Hepatocyte (in vitro differentiated cells): ENCODE results near the gene KMT2B. TPM values are rescaled to one million over a fixed set of nuclear protein-coding genes. Genes with fewer than 3 reads are reported as not detected.

Source experiments
- DNase-seq: peaks from one replicate; pipeline ENCODE4 v3.0.0-alpha.2; 2016; ENCODE audit warnings: low spot score
- H2AFZ ChIP-seq: fragments of 200-600 bp; sonication (generic); 2 replicates; pipeline ENCODE4 v1.6.0; 2016; ENCODE audit warnings: antibody characterized with exemption, mild to moderate bottlenecking
- H3K27ac ChIP-seq: fragments of 200-600 bp; sonication (generic); 2 replicates; pipeline ENCODE4 v1.5.1; 2016; ENCODE audit warnings: mild to moderate bottlenecking
- H3K27me3 ChIP-seq: fragments of 200-600 bp; sonication (generic); 2 replicates; pipeline ENCODE4 v1.6.1; 2016
- H3K36me3 ChIP-seq: fragments of 200-600 bp; sonication (generic); replicated peaks from 2 replicates; pipeline ENCODE4 v1.5.1; 2016; ENCODE audit warnings: low read depth; ENCODE audit not compliant: insufficient read depth
- H3K4me1 ChIP-seq: fragments of 200-600 bp; sonication (generic); 2 replicates; pipeline ENCODE4 v1.5.1; 2016; ENCODE audit warnings: mild to moderate bottlenecking, moderate library complexity; ENCODE audit not compliant: insufficient read depth
- H3K4me2 ChIP-seq: fragments of 200-600 bp; sonication (generic); 2 replicates; pipeline ENCODE4 v1.6.0; 2016
- H3K4me3 ChIP-seq: fragments of 200-600 bp; sonication (generic); 2 replicates; pipeline ENCODE4 v1.5.1; 2016; ENCODE audit warnings: mild to moderate bottlenecking
- H3K79me2 ChIP-seq: fragments of 200-600 bp; sonication (generic); 2 replicates; pipeline ENCODE4 v1.6.0; 2017; ENCODE audit warnings: mild to moderate bottlenecking
- H3K9me2 ChIP-seq: fragments of 200-600 bp; sonication (generic); replicated peaks from 2 replicates; pipeline ENCODE4 v1.6.0; 2017; ENCODE audit warnings: mild to moderate bottlenecking; ENCODE audit not compliant: insufficient read depth
- H3K9me3 ChIP-seq: fragments of 200-600 bp; sonication (generic); 2 replicates; pipeline ENCODE4 v1.5.1; 2016; ENCODE audit warnings: low read depth, mild to moderate bottlenecking
- H4K20me1 ChIP-seq: fragments of 200-600 bp; sonication (generic); 2 replicates; pipeline ENCODE4 v1.6.0; 2016; ENCODE audit warnings: mild to moderate bottlenecking; ENCODE audit not compliant: insufficient read depth, poor library complexity, severe bottlenecking
- CTCF ChIP-seq: fragments of 200-600 bp; sonication (generic); IDR thresholded peaks from 2 replicates; pipeline ENCODE4 v1.5.1; 2016; ENCODE audit warnings: antibody characterized with exemption, mild to moderate bottlenecking; ENCODE audit not compliant: poor library complexity
- EZH2 ChIP-seq: fragments of 200-600 bp; sonication (generic); IDR thresholded peaks from 2 replicates; pipeline ENCODE4 v1.6.1; 2016; ENCODE audit warnings: antibody characterized with exemption, mild to moderate bottlenecking, borderline replicate concordance
- EZH2phosphoT487 ChIP-seq: fragments of 200-600 bp; sonication (generic); IDR thresholded peaks from one replicate; pipeline ENCODE4 v1.6.1; 2018; ENCODE audit warnings: antibody characterized with exemption, mild to moderate bottlenecking, low read depth, moderate library complexity; ENCODE audit not compliant: unreplicated experiment, severe bottlenecking
- WGBS: methylation state at CpG from one replicate; pipeline ENCODE4 v1.1.6; 2016; ENCODE audit warnings: low lambda C conversion rate; ENCODE audit errors: missing lambda C conversion rate; 5-methylcytosine and 5-hydroxymethylcytosine counted together
- polyA plus RNA-seq: library from polyadenylated mRNA; unstranded; fragments of >200 nt; fragmentation: Nextera tagmentation; extraction: Ambion mirVana; gene quantifications from 2 replicates; pipeline ENCODE4 v1.2.1, GENCODE V29; 2016
- total RNA-seq: library from RNA; depleted of rRNA; stranded (reverse); fragments of >200 nt; gene quantifications from 2 replicates; pipeline ENCODE4 v1.2.3, GENCODE V29; 2014

KMT2B gene
- total and polyA plus RNA-seq, 2 experiments from 2014 or later = 9.3 to 12.8 TPM

GRCh38 chr19:35756377-35757230 is 38.8 kb downstream of the KMT2B start, which contains the start of gene HSPB6:
Gene HSPB6 (minus strand): TSS chr19:35757029. CDS start chr19:35757008, 21 bp downstream.
- no peaks in the 10 kb centered on the region for H4K20me1 ChIP-seq
- H3K9me2 ChIP-seq = no peaks in the 10 kb centered on the region
- peaks cover 28% of the 10 kb centered on the region for H3K4me1 ChIP-seq
- TF ChIP-seq EZH2 (peak; percentile 31), EZH2phosphoT487 (no peak), CTCF (no peak)
- peak within 1 kb of the TSS; percentile 97 for H3K27ac ChIP-seq
- H3K4me3 ChIP-seq = peak within 1 kb of the TSS; percentile 28
- peaks cover 2% of the 10 kb centered on the region for H3K27me3 ChIP-seq
- DNase-seq = peak; percentile 75
- peak within 1 kb of the TSS; percentile 74 for H3K4me2 ChIP-seq
- WGBS = 18% methylated on average over 30 of the region's 52 CpGs
- H3K9me3 ChIP-seq = no peaks in the 10 kb centered on the region
- peaks cover 26% of the 10 kb centered on the region for H3K79me2 ChIP-seq
- no peak within 1 kb of the TSS for H2AFZ ChIP-seq
- no peaks in the 10 kb centered on the region for H3K36me3 ChIP-seq

GRCh38 chr19:35757231-35757748 is 39.5 kb downstream of the KMT2B start:
- WGBS = 11% methylated on average over 18 of the region's 19 CpGs
- Histone ChIP-seq H4K20me1 (no peaks in the 10 kb centered on the region), H3K27me3 (peaks cover 2% of the 10 kb centered on the region), H3K9me3 (no peaks in the 10 kb centered on the region), H3K4me2 (peak overlapping the region; percentile 74), H3K27ac (peak overlapping the region; percentile 97), H3K36me3 (no peaks in the 10 kb centered on the region), H2AFZ (no peak overlapping the region), H3K9me2 (no peaks in the 10 kb centered on the region), H3K4me3 (no peak overlapping the region), H3K79me2 (peaks cover 22% of the 10 kb centered on the region), H3K4me1 (peaks cover 28% of the 10 kb centered on the region)
- TF ChIP-seq EZH2phosphoT487 (no peak), EZH2 (no peak), CTCF (no peak)
- peak; percentile 92 for DNase-seq

GRCh38 chr19:35757749-35758608 is 40.2 kb downstream of the KMT2B start, which contains the start of gene PROSER3:
Gene PROSER3 (plus strand): TSS chr19:35758176. CDS start chr19:35758216, 40 bp downstream.
- peak within 1 kb of the TSS; percentile 43 for H3K4me3 ChIP-seq
- H3K9me3 ChIP-seq = no peaks in the 10 kb centered on the region
- H3K36me3 ChIP-seq = no peaks in the 10 kb centered on the region
- H3K27ac ChIP-seq = peak within 1 kb of the TSS; percentile 97
- no peaks in the 10 kb centered on the region for H4K20me1 ChIP-seq
- H2AFZ ChIP-seq = peak within 1 kb of the TSS; percentile 58
- peak within 1 kb of the TSS; percentile 77 for H3K4me2 ChIP-seq
- DNase-seq = peak; percentile 98
- peaks cover 22% of the 10 kb centered on the region for H3K79me2 ChIP-seq
- under 1% methylated on average over 52 of the region's 53 CpGs for WGBS
- TF ChIP-seq EZH2phosphoT487 (no peak), CTCF (no peak), EZH2 (no peak)
- peaks cover 28% of the 10 kb centered on the region for H3K4me1 ChIP-seq
- H3K27me3 ChIP-seq = peaks cover 2% of the 10 kb centered on the region
- H3K9me2 ChIP-seq = no peaks in the 10 kb centered on the region
